ENCODE measurements around the gene SFSWAP.

DNA sequence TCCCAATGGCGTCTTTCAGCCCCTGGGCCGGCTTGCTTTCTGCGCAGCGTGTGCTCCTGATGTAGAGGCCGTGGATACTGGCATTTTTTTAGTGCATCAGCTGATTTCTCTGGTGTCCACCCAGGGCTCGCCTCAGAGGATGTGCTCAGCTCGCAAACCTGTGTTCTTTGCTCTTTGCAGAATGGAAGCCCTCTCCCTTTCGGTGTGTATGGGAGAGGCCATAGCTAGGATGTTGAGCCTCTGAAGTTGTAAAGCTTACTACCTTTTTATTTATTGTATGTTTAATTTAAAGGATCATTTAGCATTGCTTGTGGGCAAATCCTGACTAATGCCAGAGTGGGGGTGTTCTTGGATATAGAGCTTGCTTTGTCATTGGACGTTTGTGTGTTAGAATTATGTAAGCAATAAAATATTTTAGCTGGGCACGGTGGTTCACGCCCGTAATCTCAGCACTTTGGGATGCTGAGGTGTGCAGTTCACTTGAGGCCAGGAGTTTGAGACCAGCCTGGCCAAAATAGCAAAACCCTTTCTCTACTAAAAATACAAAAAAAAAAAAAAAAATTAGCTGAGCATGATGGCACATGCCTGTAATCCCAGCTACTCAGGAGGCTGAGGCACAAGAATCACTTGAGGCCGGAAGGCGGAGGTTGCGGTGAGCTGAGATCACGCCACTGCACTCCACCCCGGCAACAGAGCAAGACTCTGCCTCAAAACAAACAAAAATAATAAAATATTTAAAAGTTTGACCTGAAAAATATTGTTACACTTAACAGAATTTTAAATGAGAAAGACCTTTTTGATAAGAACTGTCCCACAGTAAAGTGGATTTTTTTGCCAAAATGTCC is 64.7 kb downstream of the SFSWAP start:
- TF ChIP-seq, protein P1, sequence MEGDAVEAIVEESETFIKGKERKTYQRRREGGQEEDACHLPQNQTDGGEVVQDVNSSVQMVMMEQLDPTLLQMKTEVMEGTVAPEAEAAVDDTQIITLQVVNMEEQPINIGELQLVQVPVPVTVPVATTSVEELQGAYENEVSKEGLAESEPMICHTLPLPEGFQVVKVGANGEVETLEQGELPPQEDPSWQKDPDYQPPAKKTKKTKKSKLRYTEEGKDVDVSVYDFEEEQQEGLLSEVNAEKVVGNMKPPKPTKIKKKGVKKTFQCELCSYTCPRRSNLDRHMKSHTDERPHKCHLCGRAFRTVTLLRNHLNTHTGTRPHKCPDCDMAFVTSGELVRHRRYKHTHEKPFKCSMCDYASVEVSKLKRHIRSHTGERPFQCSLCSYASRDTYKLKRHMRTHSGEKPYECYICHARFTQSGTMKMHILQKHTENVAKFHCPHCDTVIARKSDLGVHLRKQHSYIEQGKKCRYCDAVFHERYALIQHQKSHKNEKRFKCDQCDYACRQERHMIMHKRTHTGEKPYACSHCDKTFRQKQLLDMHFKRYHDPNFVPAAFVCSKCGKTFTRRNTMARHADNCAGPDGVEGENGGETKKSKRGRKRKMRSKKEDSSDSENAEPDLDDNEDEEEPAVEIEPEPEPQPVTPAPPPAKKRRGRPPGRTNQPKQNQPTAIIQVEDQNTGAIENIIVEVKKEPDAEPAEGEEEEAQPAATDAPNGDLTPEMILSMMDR (IDR thresholded peaks at IDR 0.05), result no peak
- no peak for TF ChIP-seq POLR2A (IDR thresholded peaks at IDR 0.05)
